ENCODE measurements around the gene PATE4.
"Not testable (repeated sequence)": the region's sequence is repeated elsewhere in the genome, so short reads cannot be mapped to it uniquely, and the experiment has no call there.

Gene PATE4

GRCh38 chr11:125857670-125858069, 24.6 kb downstream of the PATE4 start:
- H3K27me3 ChIP-seq (ENCODE audit: insufficient read depth, low read length); H3K36me3 ChIP-seq (ENCODE audit: insufficient read depth, low read length); H3K9ac ChIP-seq (ENCODE audit: low read depth, low read length); H3K27ac ChIP-seq (ENCODE audit: low read depth, low read length); H3K4me3 ChIP-seq (ENCODE audit: low read length); H3K4me1 ChIP-seq (ENCODE audit: insufficient read depth, low read length): not testable (repeated sequence)
- H3K9me3 ChIP-seq (ENCODE audit: insufficient read depth, low read depth, low read length), result peaks cover 16% of the 10 kb centered on the region
- WGBS, result 86% methylated on average over 9 of the region's 9 CpGs

GRCh38 chr11:125862786-125863185, 29.7 kb downstream of the PATE4 start:
- H3K27me3 ChIP-seq (ENCODE audit: insufficient read depth, low read length); H3K36me3 ChIP-seq (ENCODE audit: insufficient read depth, low read length); H3K9ac ChIP-seq (ENCODE audit: low read depth, low read length); H3K4me3 ChIP-seq (ENCODE audit: low read length); H3K9me3 ChIP-seq (ENCODE audit: insufficient read depth, low read depth, low read length); H3K27ac ChIP-seq (ENCODE audit: low read depth, low read length); H3K4me1 ChIP-seq (ENCODE audit: insufficient read depth, low read length): not testable (repeated sequence)
- 94% methylated on average over 30 of the region's 33 CpGs for WGBS

DNA sequence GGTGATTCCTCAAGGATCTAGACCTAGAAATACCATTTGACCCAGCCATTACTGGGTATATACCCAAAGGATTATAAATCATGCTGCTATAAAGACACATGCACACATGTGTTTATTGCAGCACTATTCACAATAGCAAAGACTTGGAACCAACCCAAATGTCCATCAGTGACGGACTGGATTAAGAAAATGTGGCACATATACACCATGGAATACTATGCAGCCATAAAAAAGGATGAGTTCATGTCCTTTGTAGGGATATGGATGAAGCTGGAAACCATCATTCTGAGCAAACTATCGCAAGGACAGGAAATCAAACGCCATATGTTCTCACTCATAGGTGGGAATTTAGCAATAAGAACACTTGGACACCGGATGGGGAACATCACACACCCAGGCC, 32.2 kb downstream of the PATE4 start:
- not testable (repeated sequence) for H3K36me3 ChIP-seq (ENCODE audit: insufficient read depth, low read length); H3K27ac ChIP-seq (ENCODE audit: low read depth, low read length); H3K9ac ChIP-seq (ENCODE audit: low read depth, low read length); H3K4me1 ChIP-seq (ENCODE audit: insufficient read depth, low read length); H3K9me3 ChIP-seq (ENCODE audit: insufficient read depth, low read depth, low read length); H3K4me3 ChIP-seq (ENCODE audit: low read length); H3K27me3 ChIP-seq (ENCODE audit: insufficient read depth, low read length)
- 96% methylated on average over 3 of the region's 4 CpGs for WGBS

DNA sequence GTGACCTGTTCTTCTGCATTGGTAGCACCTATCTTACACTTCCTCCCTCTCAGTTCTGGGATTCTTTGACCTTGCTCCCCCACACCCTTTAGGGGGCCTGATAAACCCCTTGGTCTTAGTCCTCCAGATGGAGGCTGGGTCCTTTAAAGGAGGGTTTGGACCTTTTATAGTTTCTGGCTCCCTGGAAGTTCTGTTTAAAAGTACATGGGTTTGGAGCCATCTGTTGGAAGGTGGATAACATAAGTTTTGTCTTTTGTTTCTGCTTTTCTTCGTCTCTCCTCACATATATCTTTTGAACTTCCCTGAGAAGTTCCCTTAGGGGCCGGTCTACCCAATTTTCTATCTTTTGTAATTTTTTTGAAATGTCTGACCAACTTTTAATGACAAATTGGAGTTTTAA, 36.4 kb downstream of the PATE4 start:
- peaks cover 16% of the 10 kb centered on the region for H3K9me3 ChIP-seq (ENCODE audit: insufficient read depth, low read depth, low read length)
- no peaks in the 10 kb centered on the region for H3K36me3 ChIP-seq (ENCODE audit: insufficient read depth, low read length)
- H3K27ac ChIP-seq (ENCODE audit: low read depth, low read length), result no peak overlapping the region
- no peak overlapping the region for H3K9ac ChIP-seq (ENCODE audit: low read depth, low read length)
- no peaks in the 10 kb centered on the region for H3K4me1 ChIP-seq (ENCODE audit: insufficient read depth, low read length)
- 78% methylated on average over 2 of the region's 2 CpGs for WGBS
- no peaks in the 10 kb centered on the region for H3K27me3 ChIP-seq (ENCODE audit: insufficient read depth, low read length)
- no peak overlapping the region for H3K4me3 ChIP-seq (ENCODE audit: low read length)

GRCh38 chr11:125871391-125872137, 38.4 kb downstream of the PATE4 start:
- no peaks in the 10 kb centered on the region for H3K4me1 ChIP-seq (ENCODE audit: insufficient read depth, low read length)
- 75% methylated on average over 10 of the region's 10 CpGs for WGBS
- H3K4me3 ChIP-seq (ENCODE audit: low read length), result no peak overlapping the region
- no peak overlapping the region for H3K9ac ChIP-seq (ENCODE audit: low read depth, low read length)
- H3K36me3 ChIP-seq (ENCODE audit: insufficient read depth, low read length), result no peaks in the 10 kb centered on the region
- H3K9me3 ChIP-seq (ENCODE audit: insufficient read depth, low read depth, low read length), result peaks cover 16% of the 10 kb centered on the region
- H3K27me3 ChIP-seq (ENCODE audit: insufficient read depth, low read length), result no peaks in the 10 kb centered on the region
- H3K27ac ChIP-seq (ENCODE audit: low read depth, low read length), result no peak overlapping the region

GRCh38 chr11:125872138-125872491, 39.0 kb downstream of the PATE4 start:
- H3K9me3 ChIP-seq (ENCODE audit: insufficient read depth, low read depth, low read length), result peaks cover 16% of the 10 kb centered on the region
- no peak overlapping the region for H3K4me3 ChIP-seq (ENCODE audit: low read length)
- H3K4me1 ChIP-seq (ENCODE audit: insufficient read depth, low read length), result no peaks in the 10 kb centered on the region
- no peak overlapping the region for H3K27ac ChIP-seq (ENCODE audit: low read depth, low read length)
- no peaks in the 10 kb centered on the region for H3K27me3 ChIP-seq (ENCODE audit: insufficient read depth, low read length)
- H3K36me3 ChIP-seq (ENCODE audit: insufficient read depth, low read length), result no peaks in the 10 kb centered on the region
- no peak overlapping the region for H3K9ac ChIP-seq (ENCODE audit: low read depth, low read length)

- Histone ChIP-seq H3K4me1 (ENCODE audit: insufficient read depth, low read length) (no peaks in the 10 kb centered on the region), H3K9me3 (ENCODE audit: insufficient read depth, low read depth, low read length) (peaks cover 16% of the 10 kb centered on the region), H3K27me3 (ENCODE audit: insufficient read depth, low read length) (0 out of 2 replicates have a peak, but pooled peaks cover 4% of the 10 kb centered on the region), H3K36me3 (ENCODE audit: insufficient read depth, low read length) (no peaks in the 10 kb centered on the region), H3K27ac (ENCODE audit: low read depth, low read length) (no peak overlapping the region), H3K9ac (ENCODE audit: low read depth, low read length) (no peak overlapping the region), H3K4me3 (ENCODE audit: low read length) (no peak overlapping the region)
- whole genome bisulfite sequencing, result 96% methylated on average over 16 of the region's 20 CpGs
These were observed 40.9 kb downstream of the PATE4 start for GRCh38 chr11:125873881-125874555.

GRCh38 chr11:125874556-125875124, 41.5 kb downstream of the PATE4 start:
- no peaks in the 10 kb centered on the region for H3K36me3 ChIP-seq (ENCODE audit: insufficient read depth, low read length)
- WGBS, result 13% methylated on average over 8 of the region's 8 CpGs
- H3K27ac ChIP-seq (ENCODE audit: low read depth, low read length), result no peak overlapping the region
- H3K9ac ChIP-seq (ENCODE audit: low read depth, low read length), result no peak overlapping the region
- H3K4me1 ChIP-seq (ENCODE audit: insufficient read depth, low read length), result no peaks in the 10 kb centered on the region
- H3K4me3 ChIP-seq (ENCODE audit: low read length), result no peak overlapping the region
- H3K9me3 ChIP-seq (ENCODE audit: insufficient read depth, low read depth, low read length), result peaks cover 16% of the 10 kb centered on the region
- H3K27me3 ChIP-seq (ENCODE audit: insufficient read depth, low read length), result 0 out of 2 replicates have a peak, but pooled peaks cover 5% of the 10 kb centered on the region

DNA sequence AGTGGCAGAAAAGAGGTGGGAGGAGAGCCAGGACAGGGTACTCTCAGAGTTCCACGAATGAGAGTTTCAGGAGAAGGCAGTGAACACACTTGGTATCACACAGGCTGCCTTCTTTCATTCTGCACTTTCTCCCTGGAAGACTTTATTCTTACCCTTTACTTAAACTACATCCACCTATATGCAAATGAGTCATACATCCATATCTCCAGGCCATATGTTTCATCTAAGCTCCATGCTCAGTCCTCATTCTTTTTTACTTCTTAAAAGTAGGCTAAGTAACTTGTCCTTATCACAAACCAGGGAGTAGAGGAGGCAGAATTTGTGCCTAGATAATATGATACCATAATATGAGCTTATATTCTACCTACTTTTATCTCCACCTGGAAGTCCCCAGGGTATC, 48.2 kb downstream of the PATE4 start:
- 75% methylated on average over 1 of the region's 1 CpG for WGBS
- Histone ChIP-seq H3K4me3 (ENCODE audit: low read length) (no peak overlapping the region), H3K36me3 (ENCODE audit: insufficient read depth, low read length) (no peaks in the 10 kb centered on the region), H3K9me3 (ENCODE audit: insufficient read depth, low read depth, low read length) (peaks cover 3% of the 10 kb centered on the region; the same call in 1 of the 2 replicates), H3K9ac (ENCODE audit: low read depth, low read length) (no peak overlapping the region), H3K27me3 (ENCODE audit: insufficient read depth, low read length) (0 out of 2 replicates have a peak, but pooled peaks cover 12% of the 10 kb centered on the region), H3K27ac (ENCODE audit: low read depth, low read length) (no peak overlapping the region), H3K4me1 (ENCODE audit: insufficient read depth, low read length) (no peaks in the 10 kb centered on the region)

DNA sequence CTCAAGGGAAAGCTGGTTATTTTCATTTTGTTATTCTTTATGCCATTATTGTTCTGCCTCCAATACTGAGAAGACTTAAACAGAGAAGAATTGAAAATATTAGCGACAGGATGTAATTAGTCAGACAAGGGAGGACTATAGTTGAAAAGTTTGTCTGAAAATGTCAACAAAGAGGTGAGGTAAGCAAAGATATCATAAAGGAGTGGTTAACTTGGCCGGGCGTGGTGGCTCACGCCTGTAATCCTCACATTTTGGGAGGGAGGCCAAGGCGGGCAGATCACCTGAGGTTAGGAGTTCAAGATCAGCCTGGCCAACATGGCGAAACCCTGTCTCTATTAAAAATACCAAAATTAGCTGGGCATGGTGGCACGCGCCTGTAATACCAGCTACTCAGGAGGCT, 50.3 kb downstream of the PATE4 start:
- H3K4me3 ChIP-seq (ENCODE audit: low read length), result no peak overlapping the region
- peaks cover 7% of the 10 kb centered on the region; the same call in 1 of the 2 replicates for H3K9me3 ChIP-seq (ENCODE audit: insufficient read depth, low read depth, low read length)
- H3K36me3 ChIP-seq (ENCODE audit: insufficient read depth, low read length), result no peaks in the 10 kb centered on the region
- no peak overlapping the region for H3K27ac ChIP-seq (ENCODE audit: low read depth, low read length)
- 0 out of 2 replicates have a peak, but pooled peaks cover 14% of the 10 kb centered on the region for H3K27me3 ChIP-seq (ENCODE audit: insufficient read depth, low read length)
- no peak overlapping the region for H3K9ac ChIP-seq (ENCODE audit: low read depth, low read length)
- no peaks in the 10 kb centered on the region for H3K4me1 ChIP-seq (ENCODE audit: insufficient read depth, low read length)
- 84% methylated on average over 8 of the region's 8 CpGs for whole genome bisulfite sequencing

- Histone ChIP-seq H3K27ac (ENCODE audit: low read depth, low read length) (no peak overlapping the region; the same call in 1 of the 2 replicates), H3K4me3 (ENCODE audit: low read length) (peak overlapping the region; percentile 69), H3K36me3 (ENCODE audit: insufficient read depth, low read length) (peaks cover 6% of the 10 kb centered on the region), H3K9ac (ENCODE audit: low read depth, low read length) (no peak overlapping the region), H3K27me3 (ENCODE audit: insufficient read depth, low read length) (0 out of 2 replicates have a peak, but pooled peaks cover 3% of the 10 kb centered on the region), H3K4me1 (ENCODE audit: insufficient read depth, low read length) (peaks cover 4% of the 10 kb centered on the region; the same call in 1 of the 2 replicates), H3K9me3 (ENCODE audit: insufficient read depth, low read depth, low read length) (peaks cover 7% of the 10 kb centered on the region; the same call in 1 of the 2 replicates)
- 93% methylated on average over 24 of the region's 24 CpGs for WGBS
These were observed 53.9 kb downstream of the PATE4 start for GRCh38 chr11:125886997-125887372.

Measured in HUES64 (cell line).